ENCODE results near the gene TYK2.

The TYK2 gene

DNA sequence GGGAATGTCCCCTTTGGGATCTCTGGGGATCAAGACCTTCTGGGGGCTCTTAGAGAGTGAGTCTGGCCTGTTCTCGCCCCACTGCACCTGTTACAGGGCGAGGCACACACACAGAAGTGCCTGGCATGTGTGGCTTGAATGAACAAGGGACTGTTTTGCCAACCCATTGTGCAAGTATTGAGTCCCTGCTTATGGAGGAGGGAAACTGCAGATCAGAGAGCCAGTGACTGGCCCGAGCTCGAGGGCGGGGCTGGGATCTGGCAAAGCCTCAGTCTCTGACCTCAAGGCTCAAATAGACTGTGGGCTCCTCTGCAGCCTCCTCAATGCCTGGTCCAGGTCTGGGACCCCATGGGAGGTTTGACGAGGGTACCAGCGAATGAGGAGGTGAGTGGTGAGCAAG, 52.6 kb downstream of the TYK2 start:
- no peak for TF ChIP-seq CTCF (IDR thresholded peaks at IDR 0.05; ENCODE audit: low read depth, low read length, missing control alignments)
- no peak overlapping the region for H3K4me3 ChIP-seq (replicated peaks; ENCODE audit: low read depth, low read length)
- DNase-seq (ENCODE audit: extremely low read depth, low read depth), result no peak

- no peak overlapping the region for H3K4me3 ChIP-seq (replicated peaks; ENCODE audit: low read depth, low read length)
- DNase-seq (ENCODE audit: extremely low read depth, low read depth), result no peak
- no peak for TF ChIP-seq CTCF (IDR thresholded peaks at IDR 0.05; ENCODE audit: low read depth, low read length, missing control alignments)
Measured at GRCh38 chr19:10325732-10326131, 54.6 kb downstream of the TYK2 start.

DNA sequence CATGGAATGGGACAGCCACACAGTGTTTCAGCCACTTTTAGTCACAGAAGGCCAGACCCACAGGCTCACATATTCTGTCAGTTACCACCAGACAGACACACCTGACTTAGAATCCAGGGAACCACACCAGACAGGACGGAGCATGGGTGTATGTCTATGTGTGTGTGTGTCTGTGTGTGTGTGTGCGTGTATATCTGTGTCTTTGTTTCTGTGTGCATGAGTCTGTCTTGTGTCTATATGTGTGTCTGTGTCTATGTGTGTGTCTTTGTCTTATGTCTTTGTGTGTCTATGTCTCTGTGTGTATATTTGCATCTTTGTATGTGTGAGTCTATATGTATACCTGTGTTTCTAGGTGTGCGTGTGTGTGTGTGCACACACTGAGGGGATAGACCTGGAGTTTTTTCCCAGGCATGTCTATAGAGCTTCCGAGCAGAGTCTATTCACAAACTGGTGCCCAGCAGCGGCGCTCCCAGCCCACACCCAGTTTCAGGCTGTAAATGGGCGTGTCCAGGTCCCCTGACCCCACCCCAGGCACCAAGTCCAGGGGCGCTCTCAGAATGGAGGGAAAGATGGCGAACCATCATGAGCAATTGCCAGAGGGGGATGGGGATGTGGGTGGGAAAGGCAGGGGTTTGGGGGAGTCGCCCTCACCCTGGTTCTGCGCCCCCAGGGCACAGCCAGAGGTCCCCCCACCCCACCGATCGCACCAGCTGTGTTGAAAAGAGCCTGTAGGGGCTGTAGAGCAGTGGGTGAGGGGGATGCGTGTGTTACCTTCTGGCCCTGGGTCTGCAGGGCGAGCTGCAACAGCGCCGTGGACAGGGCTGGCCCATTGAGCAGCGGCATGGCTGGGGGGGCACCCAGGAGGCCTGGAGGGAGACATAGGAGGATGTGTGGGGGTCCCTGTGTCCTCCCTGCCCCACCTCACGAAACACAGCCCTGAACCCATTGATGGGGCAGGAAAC, 58.2 kb downstream of the TYK2 start:
- no peak for TF ChIP-seq CTCF (IDR thresholded peaks at IDR 0.05; ENCODE audit: low read depth, low read length, missing control alignments)
- DNase-seq (ENCODE audit: extremely low read depth, low read depth), result no peak

GRCh38 chr19:10321417-10321797, 59.0 kb downstream of the TYK2 start:
- TF ChIP-seq CTCF (IDR thresholded peaks at IDR 0.05; ENCODE audit: low read depth, low read length, missing control alignments), result no peak
- DNase-seq (ENCODE audit: extremely low read depth, low read depth), result no peak
- no peak overlapping the region for H3K4me3 ChIP-seq (replicated peaks; ENCODE audit: low read depth, low read length)

More for the DNA sequence above, 58.2 kb downstream of the TYK2 start:
- H3K4me3 ChIP-seq (replicated peaks; ENCODE audit: low read depth, low read length), result no peak overlapping the region

DNA sequence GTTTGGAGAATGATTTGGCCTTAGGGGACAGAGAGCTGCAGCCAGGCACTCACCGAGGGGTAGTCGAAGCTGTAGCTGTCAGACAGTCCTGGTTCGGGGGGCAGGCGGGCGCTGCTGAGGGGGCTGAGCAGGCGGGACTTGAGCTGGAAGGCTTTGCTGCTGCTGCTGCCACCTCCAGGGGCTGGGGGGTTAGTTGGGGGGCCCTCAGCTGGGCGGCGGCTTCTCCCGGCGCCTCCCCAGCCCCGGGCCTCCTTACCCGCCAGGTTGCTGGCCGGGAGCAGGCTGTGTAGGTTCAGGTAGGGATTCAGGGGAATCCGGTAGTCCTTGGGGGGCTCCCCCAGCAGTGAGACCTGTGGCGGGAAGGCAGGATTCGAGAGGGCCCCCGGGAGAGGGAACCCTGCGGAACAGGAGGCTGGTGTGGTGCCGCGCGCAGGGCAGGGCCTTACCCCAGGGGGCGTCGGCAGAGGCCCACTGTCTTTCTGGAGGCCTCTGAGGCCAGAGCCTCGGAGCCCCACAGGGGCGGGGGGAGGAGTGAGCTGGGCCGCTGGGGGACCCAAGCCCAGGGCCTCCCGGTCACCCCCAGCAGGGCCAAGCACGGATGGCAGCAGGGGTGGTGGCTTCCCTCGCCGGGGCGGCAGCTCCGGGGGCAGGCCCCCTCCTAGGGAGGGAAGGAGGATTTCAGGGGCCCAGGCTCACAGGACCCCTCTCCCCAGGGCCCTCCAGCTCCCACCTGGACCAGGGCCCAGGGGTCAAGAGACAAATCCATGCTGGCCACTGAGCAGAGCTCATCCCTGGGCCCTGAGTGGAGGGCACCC, 59.6 kb downstream of the TYK2 start:
- no peak overlapping the region for H3K4me3 ChIP-seq (replicated peaks; ENCODE audit: low read depth, low read length)
- no peak for TF ChIP-seq CTCF (IDR thresholded peaks at IDR 0.05; ENCODE audit: low read depth, low read length, missing control alignments)

DNA sequence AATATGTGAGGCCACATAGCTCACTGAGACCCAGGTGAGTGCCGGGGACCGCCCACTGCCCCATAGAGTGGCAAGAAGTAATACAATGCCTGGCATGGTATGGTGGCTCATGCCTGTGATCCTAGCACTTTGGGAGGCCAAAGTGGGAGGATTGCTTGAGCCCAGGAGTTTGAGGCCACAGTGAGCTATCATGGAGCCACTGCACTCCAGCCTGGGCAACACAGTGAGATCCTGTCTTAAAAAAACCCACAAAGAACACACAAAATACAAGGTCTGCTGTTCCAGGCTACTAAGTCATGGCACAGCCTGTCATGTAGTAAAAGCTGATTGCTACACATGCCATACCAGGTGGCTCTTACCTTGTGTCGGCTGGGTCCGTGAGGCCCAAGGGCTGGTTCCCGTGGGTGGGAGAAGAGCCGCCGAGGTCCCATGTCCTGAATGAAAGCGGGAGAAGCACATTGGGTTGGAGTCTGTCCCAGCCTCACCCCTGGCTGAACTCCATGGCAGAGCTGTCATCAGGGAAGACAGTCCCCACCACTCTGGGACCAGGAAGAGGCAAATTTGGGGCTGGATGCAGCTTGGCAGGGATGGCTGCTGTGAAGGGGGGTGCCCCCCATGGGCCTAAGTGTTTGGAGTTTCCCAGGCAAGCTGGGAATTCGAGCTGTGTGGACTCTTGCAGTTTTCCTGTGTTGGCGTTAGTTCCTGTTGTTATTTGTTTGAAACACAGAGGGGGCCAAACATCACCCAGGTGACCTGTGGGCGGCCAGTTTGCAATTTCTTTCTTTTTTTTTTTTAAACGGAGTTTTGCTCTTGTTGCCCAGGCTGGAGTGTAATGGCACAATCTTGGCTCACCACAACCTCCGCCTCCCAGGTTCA, 61.3 kb downstream of the TYK2 start:
- TF ChIP-seq CTCF (IDR thresholded peaks at IDR 0.05; ENCODE audit: low read depth, low read length, missing control alignments), result no peak

More for the DNA sequence above, 59.6 kb downstream of the TYK2 start:
- DNase-seq (ENCODE audit: extremely low read depth, low read depth), result no peak

More for the DNA sequence above, 61.3 kb downstream of the TYK2 start:
- no peak overlapping the region for H3K4me3 ChIP-seq (replicated peaks; ENCODE audit: low read depth, low read length)
- no peak for DNase-seq (ENCODE audit: extremely low read depth, low read depth)

Measured in HFF-Myc (cell line).